Fibroblast of villous mesenchyme (primary cell): ENCODE results near the gene FASTKD3. TPM values are rescaled to one million over a fixed set of nuclear protein-coding genes. Genes with fewer than 3 reads are reported as not detected.

Source experiments
- DNase-seq: peaks from one replicate; pipeline ENCODE4 v3.0.0-alpha.2; 2010; ENCODE audit warnings: low read depth
- H3K4me3 ChIP-seq: 2 replicates; pipeline ENCODE4 v1.5.1; 2011; ENCODE audit warnings: low read depth, mild to moderate bottlenecking, low read length
- CTCF ChIP-seq: IDR thresholded peaks from 2 replicates; pipeline ENCODE4 v1.5.1; 2012; ENCODE audit warnings: low read depth, mild to moderate bottlenecking, low read length; ENCODE audit not compliant: insufficient read depth
- total RNA-seq: library from RNA; depleted of rRNA; stranded (reverse); fragments of >200 nt; gene quantifications from 2 replicates; pipeline ENCODE4 v1.2.3, GENCODE V29; 2012

The FASTKD3 gene
- total RNA-seq, 1 donor = 22.0 TPM

- TF ChIP-seq CTCF = no peak
- no peak for DNase-seq
- H3K4me3 ChIP-seq = no peak overlapping the region
Observed at GRCh38 chr5:7907612-7908011, 38.8 kb upstream of the FASTKD3 start.

GRCh38 chr5:7904170-7904569 is 35.3 kb upstream of the FASTKD3 start:
- no peak for TF ChIP-seq CTCF
- H3K4me3 ChIP-seq = no peak overlapping the region
- DNase-seq = peak; percentile 34

GRCh38 chr5:7902666-7903625 is 34.1 kb upstream of the FASTKD3 start:
- no peak for TF ChIP-seq CTCF
- no peak overlapping the region for H3K4me3 ChIP-seq
- no peak for DNase-seq

GRCh38 chr5:7902201-7902600 is 33.4 kb upstream of the FASTKD3 start:
- no peak overlapping the region for H3K4me3 ChIP-seq
- no peak for DNase-seq
- TF ChIP-seq CTCF = no peak

GRCh38 chr5:7897014-7897600 is 28.3 kb upstream of the FASTKD3 start:
- DNase-seq = peak; percentile 65

GRCh38 chr5:7894860-7895259 is 26.0 kb upstream of the FASTKD3 start:
- no peak overlapping the region for H3K4me3 ChIP-seq
- DNase-seq = no peak
- no peak for TF ChIP-seq CTCF

More at GRCh38 chr5:7897014-7897600, 28.3 kb upstream of the FASTKD3 start:
- TF ChIP-seq CTCF = peak; percentile 65
- H3K4me3 ChIP-seq = no peak overlapping the region
